GM21723 (cell line): Measurements from ENCODE around the gene IFIT1B.
"Not testable (repeated sequence)": the region's sequence is repeated elsewhere in the genome, so short reads cannot be mapped to it uniquely, and the experiment has no call there.

Experiments used
- ATAC-seq: cut with Tn5 transposase; IDR thresholded peaks from one replicate; pipeline ENCODE4 v1.9.1; 2021; ENCODE audit warnings: mild to moderate bottlenecking, moderate library complexity; ENCODE audit not compliant: unreplicated experiment

The IFIT1B gene

DNA sequence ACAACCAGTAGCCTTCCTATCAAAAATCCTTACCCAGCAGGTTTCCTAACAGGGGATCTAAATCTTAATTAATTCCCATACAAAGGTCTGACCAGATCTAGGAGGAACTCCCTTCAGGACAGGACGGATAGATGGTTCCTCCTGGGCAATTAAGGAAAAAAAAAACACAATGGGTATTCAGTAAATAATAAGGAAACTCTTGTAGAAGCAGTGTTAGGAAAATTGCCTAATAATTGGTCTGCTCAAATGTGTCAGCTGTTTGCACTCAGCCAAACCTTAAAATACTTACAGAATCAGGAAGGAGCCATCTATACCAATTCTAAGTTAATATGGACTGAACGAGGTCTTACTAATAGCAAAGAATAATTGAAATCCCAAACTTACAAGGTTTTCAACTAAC lies 33.3 kb downstream of the IFIT1B start:
- not testable (repeated sequence) for ATAC-seq

DNA sequence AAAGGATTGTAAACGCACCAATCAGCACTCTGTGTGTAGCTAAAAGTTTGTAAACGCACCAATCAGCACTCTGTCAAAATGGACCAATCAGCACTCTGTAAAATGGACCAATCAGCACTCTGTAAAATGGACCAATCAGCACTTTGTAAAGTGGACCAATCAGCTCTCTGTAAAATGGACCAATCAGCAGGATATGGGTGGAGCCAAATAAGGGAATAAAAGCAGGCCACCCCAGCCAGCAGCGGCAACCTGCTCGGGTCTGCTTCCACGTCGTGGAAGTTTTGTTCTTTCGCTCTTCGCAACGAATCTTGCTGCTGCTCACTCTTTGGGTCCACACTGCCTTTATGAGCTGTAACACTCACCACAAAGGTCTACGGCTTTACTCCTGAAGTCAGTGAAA lies 34.4 kb downstream of the IFIT1B start:
- not testable (repeated sequence) for ATAC-seq

DNA sequence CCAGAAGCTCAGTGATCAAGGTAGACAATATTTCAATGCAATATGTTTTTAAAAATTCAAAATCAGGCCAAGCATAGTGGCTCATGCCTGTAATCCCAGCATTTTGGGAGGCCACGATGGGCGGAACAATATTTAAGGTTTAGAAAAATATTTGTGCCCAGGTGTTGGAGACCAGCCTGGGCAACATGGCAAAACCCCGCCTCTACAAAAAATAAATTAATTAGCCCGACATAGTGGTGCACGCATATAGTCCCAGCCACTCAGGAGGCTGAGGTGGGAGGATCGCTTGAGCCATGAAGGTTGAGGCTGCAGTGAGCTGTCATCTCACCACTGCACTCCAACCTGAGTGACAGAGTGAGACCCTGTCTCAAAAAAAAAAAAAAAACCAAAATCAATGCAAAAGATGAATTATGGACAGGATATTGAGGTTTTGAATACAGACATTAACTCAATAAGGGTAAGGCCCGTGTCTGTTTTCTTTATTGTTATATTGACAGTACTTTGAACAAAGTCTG lies 35.6 kb downstream of the IFIT1B start:
- ATAC-seq = no peak

DNA sequence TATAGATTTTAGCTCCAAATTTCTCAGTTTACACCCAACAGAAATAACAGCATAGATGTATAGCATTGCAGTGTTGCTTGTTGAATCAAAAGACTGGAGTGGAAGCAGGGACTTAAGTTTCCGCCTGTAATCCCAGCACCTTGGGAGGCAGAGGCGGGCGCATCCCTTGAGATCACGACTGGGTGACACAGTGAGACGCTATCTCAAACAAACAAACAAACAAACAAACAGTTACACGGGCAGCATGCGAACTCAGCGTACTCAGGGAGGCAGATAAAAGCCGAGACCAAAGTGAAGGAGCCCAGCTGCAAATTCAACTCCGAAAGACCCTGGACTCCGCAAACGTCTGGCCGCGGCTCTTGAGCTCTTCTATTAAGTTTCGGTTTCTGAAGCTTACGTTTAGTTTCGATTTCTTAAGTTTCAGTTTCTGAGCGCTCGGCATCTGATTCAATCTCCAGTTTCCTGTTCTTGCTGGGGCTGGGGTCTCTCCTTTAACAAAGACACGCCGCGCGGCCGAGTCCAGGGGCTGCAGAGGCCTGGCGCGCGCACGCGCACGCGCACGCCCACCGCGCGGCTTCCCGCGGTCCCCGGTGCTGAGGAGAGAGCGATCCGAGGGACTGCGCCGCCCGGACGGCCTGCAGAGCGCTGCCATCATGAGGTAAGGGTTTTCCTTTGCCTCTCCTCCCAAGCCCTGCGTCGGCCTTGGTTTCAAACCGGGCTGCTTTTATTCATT lies 36.5 kb downstream of the IFIT1B start, which contains the start of gene IFIT5:
IFIT5 (plus strand) TSS at position 423 of the 733 bp plus-strand sequence; CDS start at position 654, 231 bp downstream.
- ATAC-seq = peak; percentile 83

DNA sequence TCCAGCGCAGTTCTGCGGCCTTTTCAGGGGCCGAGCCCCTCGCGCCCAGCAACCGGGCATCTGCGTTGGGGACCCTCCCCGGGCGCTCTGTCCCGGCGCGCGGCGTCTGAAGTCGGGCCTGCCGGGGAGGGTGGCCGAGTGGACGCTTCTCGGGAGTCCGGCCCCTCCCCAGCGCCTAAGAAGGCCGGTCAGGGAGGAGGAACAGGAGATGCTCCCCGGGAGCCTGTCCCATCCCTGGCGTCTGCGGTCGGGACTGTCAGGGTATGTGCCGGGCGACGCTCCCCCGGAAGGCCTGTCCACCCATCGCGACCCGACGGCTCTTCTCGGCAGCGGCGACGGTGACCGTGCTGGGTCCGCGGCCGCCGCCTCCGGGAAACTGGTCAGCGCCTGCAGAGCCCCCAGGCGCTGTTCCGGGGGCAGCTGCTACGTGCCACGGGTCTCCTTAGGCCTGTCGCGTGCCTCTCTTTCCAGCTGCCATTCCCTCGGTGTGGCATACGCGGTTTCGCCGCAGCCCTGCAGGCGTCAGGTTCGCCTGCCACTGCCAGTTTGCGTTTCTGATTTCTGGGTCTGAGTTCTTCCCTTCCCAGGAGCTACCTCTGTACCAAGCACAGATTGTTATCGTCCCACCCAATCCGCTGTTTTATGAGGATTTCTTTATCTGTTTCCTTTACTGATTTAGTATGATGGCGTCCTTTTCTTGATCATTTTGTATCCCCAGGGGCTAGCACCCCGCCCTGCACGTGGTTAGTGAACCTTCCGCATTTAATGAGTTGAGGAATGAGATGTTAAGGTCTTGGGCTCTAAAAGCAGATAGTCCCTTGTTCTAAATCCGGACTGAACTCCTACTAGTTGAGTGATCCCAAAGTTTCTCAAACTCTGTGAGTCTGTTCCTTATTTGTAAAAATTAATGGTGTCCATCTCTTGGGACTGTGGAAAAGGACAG lies 37.3 kb downstream of the IFIT1B start:
- peak; percentile 44 for ATAC-seq

DNA sequence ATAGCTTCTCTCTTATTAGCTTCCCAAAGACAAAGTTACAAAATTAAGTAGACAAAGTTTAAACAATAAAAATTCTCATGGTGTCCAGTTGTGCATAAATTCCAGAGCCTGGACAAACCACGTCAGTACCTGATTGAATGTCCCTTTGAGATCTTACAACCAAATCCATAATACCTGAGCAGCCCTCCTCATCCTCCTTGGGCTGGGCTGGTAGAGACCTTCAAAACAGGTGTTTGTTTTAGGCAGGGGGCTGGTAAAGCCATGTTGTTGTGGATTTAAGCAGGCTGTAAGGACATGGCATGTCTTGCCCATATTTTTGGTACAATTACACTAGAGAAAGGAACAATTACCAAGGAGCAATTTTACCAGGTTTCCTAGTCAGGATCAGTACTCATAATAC lies 38.6 kb downstream of the IFIT1B start:
- ATAC-seq = no peak

DNA sequence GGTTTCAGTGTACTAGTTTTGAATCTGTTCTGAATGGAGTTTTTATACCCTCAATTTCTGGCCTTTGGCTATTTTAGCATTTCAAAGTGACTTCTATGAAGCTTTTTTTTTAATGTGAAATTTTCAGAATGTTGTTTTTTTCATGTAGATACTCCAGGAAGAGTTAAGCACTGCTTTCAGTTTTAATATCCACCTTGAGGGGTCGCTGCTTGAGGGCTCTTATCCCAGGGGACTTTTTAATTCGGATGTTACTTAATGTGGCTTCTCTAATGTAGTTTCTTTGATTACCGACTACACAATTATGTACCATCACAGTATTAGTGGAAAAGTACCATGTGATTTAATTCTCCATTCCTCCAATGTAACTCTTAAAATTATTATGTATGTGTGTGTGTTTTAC lies 41.7 kb downstream of the IFIT1B start:
- no peak for ATAC-seq

DNA sequence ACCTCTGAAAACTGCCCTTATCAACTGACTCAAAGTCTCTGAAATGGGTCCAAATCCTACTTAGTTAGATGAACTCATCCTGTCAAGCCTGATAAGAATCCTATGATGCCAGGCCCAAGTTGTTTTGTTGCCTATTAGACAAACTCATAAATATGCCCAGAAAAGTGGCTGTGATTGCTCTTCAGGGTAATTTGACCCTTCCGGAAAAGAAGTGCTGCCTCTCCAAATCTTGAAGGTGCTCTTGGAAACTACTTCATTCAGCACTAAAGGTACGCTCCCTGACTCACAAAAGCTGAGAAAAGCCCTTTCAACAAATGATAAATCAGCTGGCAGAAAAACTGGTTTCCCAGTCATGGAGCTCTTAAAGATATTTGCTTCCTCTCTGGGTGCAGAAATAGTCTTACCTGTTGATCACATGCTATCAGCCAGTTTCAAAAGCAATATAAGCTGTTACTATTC lies 43.2 kb downstream of the IFIT1B start:
- ATAC-seq = no peak

DNA sequence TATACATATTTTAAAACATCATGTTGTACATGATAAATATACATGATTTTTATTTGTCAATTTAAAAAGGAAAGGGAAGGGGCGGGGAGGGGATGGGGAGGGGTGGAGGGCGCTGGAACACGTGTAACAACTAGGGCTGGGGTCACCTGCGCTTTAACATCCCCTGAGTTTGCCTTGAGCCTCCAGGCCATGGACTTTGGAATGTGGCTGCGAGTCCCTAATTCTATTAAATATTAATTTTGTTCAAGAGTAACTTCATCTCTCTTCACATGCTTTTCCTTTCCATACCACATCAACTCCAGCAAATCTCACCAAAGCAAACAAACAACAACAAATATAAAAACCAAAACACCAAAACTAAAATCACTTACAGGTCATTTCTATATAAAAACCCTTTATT lies 47.1 kb downstream of the IFIT1B start:
- no peak for ATAC-seq

DNA sequence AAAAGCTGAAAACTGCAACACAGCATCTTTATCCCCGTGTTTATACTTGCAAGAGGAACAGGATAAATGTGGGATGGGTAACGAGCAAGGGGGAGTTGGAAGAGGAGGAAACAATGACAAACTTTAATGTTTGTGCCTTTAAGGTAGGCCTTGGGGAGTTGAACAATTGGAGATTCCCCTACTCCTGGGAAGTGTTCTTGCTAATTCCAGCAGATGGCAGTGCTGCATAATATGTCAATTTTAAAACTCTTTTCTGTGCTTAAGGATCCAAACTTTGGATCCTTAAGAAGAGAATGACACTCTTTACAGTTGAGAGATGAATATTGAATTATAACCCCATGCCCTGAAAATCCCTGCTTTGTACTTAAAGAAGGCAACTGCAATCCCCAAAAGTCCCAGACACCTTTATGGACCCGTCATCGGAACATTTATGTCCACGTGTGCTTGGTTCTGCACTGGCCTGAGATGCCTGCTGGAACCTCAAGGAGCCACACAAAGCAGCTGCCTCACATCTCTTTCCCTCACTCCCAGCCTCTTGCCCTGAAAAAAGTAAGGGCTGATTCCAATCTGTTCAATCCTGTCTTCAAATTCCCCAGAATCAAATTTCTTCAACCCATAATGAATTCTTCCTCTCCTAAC lies 48.5 kb downstream of the IFIT1B start:
- no peak for ATAC-seq

DNA sequence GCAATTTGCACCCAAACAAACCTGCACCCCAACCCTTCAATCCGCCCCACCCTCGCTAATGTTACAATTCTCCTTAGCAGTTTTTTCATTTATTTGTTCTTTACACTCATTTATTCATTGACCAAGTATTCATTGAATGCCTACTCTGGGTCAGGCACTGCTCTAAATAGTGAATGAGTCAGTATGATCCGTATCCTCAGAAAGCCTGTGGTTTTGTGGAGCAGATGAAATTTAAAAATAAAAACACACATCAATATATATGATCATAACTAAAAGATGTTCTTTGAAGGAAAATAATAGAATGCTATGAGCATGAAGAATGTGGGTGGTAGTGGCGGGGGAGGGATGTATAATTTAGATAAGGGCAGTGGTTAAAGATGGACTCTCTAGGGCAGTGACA lies 49.8 kb downstream of the IFIT1B start:
- no peak for ATAC-seq

DNA sequence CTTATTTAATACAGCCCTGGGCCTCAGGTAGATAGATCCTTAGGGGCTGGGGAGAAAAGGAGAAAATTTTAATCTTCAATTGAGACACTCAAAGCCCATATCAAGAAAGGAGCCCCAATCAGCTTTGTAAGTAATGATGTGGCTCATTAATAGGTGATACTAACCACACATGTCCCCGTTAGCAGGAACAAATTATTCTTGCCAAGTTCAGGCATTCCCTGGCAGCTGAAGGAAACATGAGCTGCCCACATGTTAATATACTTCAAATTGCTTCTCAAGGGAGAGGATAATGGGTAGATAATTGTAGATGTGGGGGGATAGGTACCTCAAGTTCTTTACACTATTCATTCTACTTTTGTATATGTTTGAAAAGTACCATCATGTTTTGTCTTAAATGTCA lies 51.0 kb downstream of the IFIT1B start:
- ATAC-seq = no peak

DNA sequence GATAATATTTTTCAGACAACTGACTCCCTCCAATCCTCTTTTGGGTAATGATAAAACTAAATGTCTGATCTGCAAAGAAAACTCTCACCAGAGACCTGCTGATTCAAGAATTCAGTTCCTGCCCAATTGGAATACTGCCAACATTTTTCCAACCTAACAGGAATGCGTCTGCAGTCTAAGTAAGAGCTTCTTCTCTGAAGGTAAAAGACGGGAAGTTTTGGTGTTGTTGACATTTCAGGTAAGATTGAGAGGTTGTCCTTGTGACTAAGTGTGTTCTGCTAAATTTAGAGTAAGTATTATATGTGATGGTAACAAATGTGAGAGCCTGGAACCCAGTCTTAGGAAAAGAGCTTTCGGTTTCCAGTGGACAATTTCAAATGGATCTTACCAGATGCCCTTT lies 54.1 kb downstream of the IFIT1B start:
- no peak for ATAC-seq
